ENCODE measurements around the gene RAD52. TPM values are rescaled to one million over a fixed set of nuclear protein-coding genes. Genes with fewer than 3 reads are reported as not detected.
A peak's percentile ranks its signal among the peaks of the same experiment; 100 is the strongest.

RAD52 gene
- polyA plus RNA-seq, 1 donor (not counting 4 experiments of a cell fraction or from before 2014, with no cell fraction given): 9.8 TPM

DNA sequence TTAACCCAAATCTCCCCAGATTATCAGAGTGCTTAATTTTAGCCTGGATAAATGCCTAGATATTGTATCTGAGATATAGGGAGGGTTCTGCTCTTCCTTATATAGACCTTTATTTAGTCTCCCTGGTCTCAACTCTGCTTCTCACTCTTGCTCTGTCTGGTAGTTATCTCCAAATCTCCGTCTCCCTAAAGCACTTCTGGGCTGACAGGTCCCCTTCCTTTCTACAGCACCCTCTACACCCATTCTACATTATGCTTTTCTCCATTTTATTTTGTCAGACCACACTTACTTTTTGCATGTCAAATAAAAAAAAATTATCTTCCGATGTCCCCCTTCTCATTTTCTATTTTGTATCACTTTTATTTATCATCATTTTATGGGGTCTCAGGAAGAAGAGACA lies 39.6 kb upstream of the RAD52 start:
- Histone ChIP-seq H3K27me3 (ENCODE audit: control insufficient read depth, extremely low read depth, insufficient read depth, low read length) (no peaks in the 10 kb centered on the region), H4K20me1 (ENCODE audit: control insufficient read depth, extremely low read depth, insufficient read depth, low read length) (no peaks in the 10 kb centered on the region), H2AFZ (ENCODE audit: control insufficient read depth, low read length) (no peak overlapping the region), H3K9ac (ENCODE audit: control insufficient read depth, extremely low read depth, insufficient read depth, low read length) (peak overlapping the region; percentile 97), H3K36me3 (ENCODE audit: control insufficient read depth in 2 of 2, extremely low read depth in 1 of 2, insufficient read depth in 2 of 2, low read length in 2 of 2) (no peaks in the 10 kb centered on the region), H3K4me2 (ENCODE audit: control insufficient read depth, extremely low read depth, insufficient read depth, low read depth, low read length) (peak overlapping the region; percentile 95), H3K9me1 (ENCODE audit: control insufficient read depth, extremely low read depth, insufficient read depth, low read length) (no peaks in the 10 kb centered on the region), H3K27ac (ENCODE audit: control insufficient read depth, insufficient read depth, low read length) (peak overlapping the region; percentile 95), H3K79me2 (ENCODE audit: control insufficient read depth, insufficient read depth, low read length) (peaks cover 29% of the 10 kb centered on the region), H3K4me3 (ENCODE audit: control insufficient read depth in 2 of 3, extremely low read depth in 1 of 3, insufficient read depth in 2 of 3, low read depth in 1 of 3, low read length in 3 of 3) (peak overlapping the region in 1 of 3 experiments; percentile 5), H3K9me3 (ENCODE audit: control insufficient read depth, low read depth, low read length) (no peaks in the 10 kb centered on the region), H3K4me1 (ENCODE audit: control insufficient read depth, extremely low read depth, insufficient read depth, low read length) (peaks cover 26% of the 10 kb centered on the region)
- dilution Hi-C loops (cut with MboI; ENCODE audit: extremely low pct_ligation_motif_present, low sequenced_read_pairs): no loop called here
- FAIRE-seq (no peak), DNase-seq (ENCODE audit: low read depth, low spot score) (no peak)
- TF ChIP-seq EZH2 (IDR thresholded peaks at IDR 0.05; ENCODE audit: low read length): no peak
- TF ChIP-seq, protein P1, sequence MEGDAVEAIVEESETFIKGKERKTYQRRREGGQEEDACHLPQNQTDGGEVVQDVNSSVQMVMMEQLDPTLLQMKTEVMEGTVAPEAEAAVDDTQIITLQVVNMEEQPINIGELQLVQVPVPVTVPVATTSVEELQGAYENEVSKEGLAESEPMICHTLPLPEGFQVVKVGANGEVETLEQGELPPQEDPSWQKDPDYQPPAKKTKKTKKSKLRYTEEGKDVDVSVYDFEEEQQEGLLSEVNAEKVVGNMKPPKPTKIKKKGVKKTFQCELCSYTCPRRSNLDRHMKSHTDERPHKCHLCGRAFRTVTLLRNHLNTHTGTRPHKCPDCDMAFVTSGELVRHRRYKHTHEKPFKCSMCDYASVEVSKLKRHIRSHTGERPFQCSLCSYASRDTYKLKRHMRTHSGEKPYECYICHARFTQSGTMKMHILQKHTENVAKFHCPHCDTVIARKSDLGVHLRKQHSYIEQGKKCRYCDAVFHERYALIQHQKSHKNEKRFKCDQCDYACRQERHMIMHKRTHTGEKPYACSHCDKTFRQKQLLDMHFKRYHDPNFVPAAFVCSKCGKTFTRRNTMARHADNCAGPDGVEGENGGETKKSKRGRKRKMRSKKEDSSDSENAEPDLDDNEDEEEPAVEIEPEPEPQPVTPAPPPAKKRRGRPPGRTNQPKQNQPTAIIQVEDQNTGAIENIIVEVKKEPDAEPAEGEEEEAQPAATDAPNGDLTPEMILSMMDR (optimal IDR thresholded peaks at IDR 0.05 in 1 of 3, IDR thresholded peaks at IDR 0.05 in 1 of 3, conservative IDR thresholded peaks at IDR 0.05 in 1 of 3; ENCODE audit: extremely low read depth in 1 of 3, insufficient read depth in 2 of 3, low read length in 3 of 3): no peak

DNA sequence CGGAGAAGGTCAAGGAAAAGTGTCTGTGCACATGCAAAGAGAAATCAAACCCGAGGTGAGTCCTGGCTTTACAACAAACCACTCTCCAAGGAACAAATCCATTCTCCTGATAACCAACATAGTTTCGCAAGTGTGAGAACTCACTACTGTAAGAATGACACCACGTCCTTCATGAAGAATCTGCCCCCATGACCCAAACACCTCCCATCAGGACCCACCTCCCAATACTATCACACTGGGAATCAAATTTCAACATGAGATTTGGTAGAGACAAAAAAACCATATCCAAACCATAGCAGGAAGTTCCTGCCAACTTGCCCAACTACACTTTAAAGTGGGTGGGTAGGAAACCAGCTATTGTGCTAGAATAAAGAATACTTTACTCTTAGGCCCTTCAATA lies 39.2 kb upstream of the RAD52 start:
- H3K9me1 ChIP-seq (ENCODE audit: control insufficient read depth, extremely low read depth, insufficient read depth, low read length): no peaks in the 10 kb centered on the region
- TF ChIP-seq, protein P1 (optimal IDR thresholded peaks at IDR 0.05 in 1 of 3, IDR thresholded peaks at IDR 0.05 in 1 of 3, conservative IDR thresholded peaks at IDR 0.05 in 1 of 3; ENCODE audit: extremely low read depth in 1 of 3, insufficient read depth in 2 of 3, low read length in 3 of 3): no peak
- TF ChIP-seq EZH2 (IDR thresholded peaks at IDR 0.05; ENCODE audit: low read length): no peak
- dilution Hi-C loops (cut with MboI; ENCODE audit: extremely low pct_ligation_motif_present, low sequenced_read_pairs): no loop called here
- no peaks in the 10 kb centered on the region for H3K27me3 ChIP-seq (ENCODE audit: control insufficient read depth, extremely low read depth, insufficient read depth, low read length)
- H3K4me3 ChIP-seq (ENCODE audit: control insufficient read depth in 2 of 3, extremely low read depth in 1 of 3, insufficient read depth in 2 of 3, low read depth in 1 of 3, low read length in 3 of 3): no peak overlapping the region
- H3K27ac ChIP-seq (ENCODE audit: control insufficient read depth, insufficient read depth, low read length): no peak overlapping the region
- H3K79me2 ChIP-seq (ENCODE audit: control insufficient read depth, insufficient read depth, low read length): peaks cover 25% of the 10 kb centered on the region
- FAIRE-seq: no peak
- DNase-seq (ENCODE audit: low read depth, low spot score): no peak
- H4K20me1 ChIP-seq (ENCODE audit: control insufficient read depth, extremely low read depth, insufficient read depth, low read length): no peaks in the 10 kb centered on the region
- no peak overlapping the region for H2AFZ ChIP-seq (ENCODE audit: control insufficient read depth, low read length)
- H3K4me2 ChIP-seq (ENCODE audit: control insufficient read depth, extremely low read depth, insufficient read depth, low read depth, low read length): peak overlapping the region; percentile 95
- peaks cover 26% of the 10 kb centered on the region for H3K4me1 ChIP-seq (ENCODE audit: control insufficient read depth, extremely low read depth, insufficient read depth, low read length)
- no peak overlapping the region for H3K9ac ChIP-seq (ENCODE audit: control insufficient read depth, extremely low read depth, insufficient read depth, low read length)
- no peaks in the 10 kb centered on the region for H3K9me3 ChIP-seq (ENCODE audit: control insufficient read depth, low read depth, low read length)
- H3K36me3 ChIP-seq (ENCODE audit: control insufficient read depth in 2 of 2, extremely low read depth in 1 of 2, insufficient read depth in 2 of 2, low read length in 2 of 2): no peaks in the 10 kb centered on the region
